ENCODE results near the gene EBNA1BP2. TPM values are rescaled to one million over a fixed set of nuclear protein-coding genes. Genes with fewer than 3 reads are reported as not detected.

The EBNA1BP2 gene
- total RNA-seq, 2 donors from 2014 or later = 28.4 to 34.0 TPM

GRCh38 chr1:43135857-43136781 is 36.0 kb downstream of the EBNA1BP2 start:
- TF ChIP-seq CTCF (IDR thresholded peaks at IDR 0.05) = no peak
- Histone ChIP-seq H3K4me3 (no peak overlapping the region), H3K36me3 (no peaks in the 10 kb centered on the region), H3K27me3 (no peaks in the 10 kb centered on the region), H3K4me1 (no peaks in the 10 kb centered on the region), H3K9me3 (peaks cover 0 to 13% of the 10 kb centered on the region in 2 donors), H3K27ac (no peak overlapping the region)
- DNase-seq (ENCODE audit: low spot score) = no peak

DNA sequence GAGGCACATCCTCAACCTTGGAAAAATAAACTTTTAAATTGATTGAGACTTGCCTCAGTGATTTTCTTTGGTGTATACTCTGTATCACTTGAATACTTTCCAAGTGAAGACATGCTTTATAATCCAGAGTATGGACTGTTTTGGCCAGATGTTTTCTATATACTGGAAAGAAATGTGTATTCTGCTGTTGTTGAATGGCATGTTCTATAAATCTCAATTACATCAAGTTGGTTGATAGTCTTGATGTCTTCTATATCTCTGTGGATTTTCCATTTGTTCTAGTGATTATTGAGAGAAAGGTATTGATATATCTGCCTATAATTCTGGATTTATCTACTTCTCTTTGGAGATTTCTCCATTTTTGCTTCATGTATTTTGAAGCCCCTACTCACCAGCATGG is 37.5 kb downstream of the EBNA1BP2 start:
- H3K4me3 ChIP-seq = no peak overlapping the region
- TF ChIP-seq CTCF (IDR thresholded peaks at IDR 0.05) = no peak
- no peaks in the 10 kb centered on the region for H3K4me1 ChIP-seq
- no peak overlapping the region for H3K27ac ChIP-seq
- H3K27me3 ChIP-seq = no peaks in the 10 kb centered on the region
- no peaks in the 10 kb centered on the region for H3K36me3 ChIP-seq
- no peak for DNase-seq (ENCODE audit: low spot score)
- H3K9me3 ChIP-seq = peaks cover 0 to 2% of the 10 kb centered on the region in 2 donors

DNA sequence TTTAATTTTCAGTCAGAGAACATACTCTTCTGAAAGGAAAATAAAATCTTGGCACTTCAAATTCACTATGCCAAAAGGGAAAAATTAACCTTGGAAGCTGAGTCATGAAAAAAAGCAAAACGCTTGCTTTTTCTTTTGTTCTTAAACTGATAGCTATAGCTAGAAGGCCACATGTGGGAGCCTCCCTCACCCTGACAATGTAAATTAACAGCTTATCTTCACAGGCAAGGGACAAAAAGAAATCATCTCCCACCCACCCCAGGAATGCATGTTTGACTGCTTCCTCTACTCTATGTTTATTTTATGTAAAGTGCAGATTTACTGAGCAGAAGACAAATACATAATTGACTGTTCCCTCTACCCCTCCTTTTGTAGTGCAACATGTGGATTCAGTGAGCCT is 38.0 kb downstream of the EBNA1BP2 start:
- no peak for TF ChIP-seq CTCF (IDR thresholded peaks at IDR 0.05)
- DNase-seq (ENCODE audit: low spot score) = no peak
- Histone ChIP-seq H3K27ac (no peak overlapping the region), H3K27me3 (no peaks in the 10 kb centered on the region), H3K4me3 (no peak overlapping the region), H3K9me3 (no peaks in the 10 kb centered on the region), H3K36me3 (no peaks in the 10 kb centered on the region), H3K4me1 (no peaks in the 10 kb centered on the region)

GRCh38 chr1:43129426-43129825 is 42.7 kb downstream of the EBNA1BP2 start:
- TF ChIP-seq CTCF (IDR thresholded peaks at IDR 0.05) = no peak
- Histone ChIP-seq H3K9me3 (no peaks in the 10 kb centered on the region), H3K36me3 (no peaks in the 10 kb centered on the region), H3K27me3 (no peaks in the 10 kb centered on the region), H3K4me3 (no peak overlapping the region), H3K27ac (no peak overlapping the region), H3K4me1 (no peaks in the 10 kb centered on the region)
- no peak for DNase-seq (ENCODE audit: low spot score)

- no peak overlapping the region for H3K4me3 ChIP-seq
- DNase-seq (ENCODE audit: low spot score) = no peak
- no peaks in the 10 kb centered on the region for H3K9me3 ChIP-seq
- TF ChIP-seq CTCF (IDR thresholded peaks at IDR 0.05) = no peak
- H3K27me3 ChIP-seq = no peaks in the 10 kb centered on the region
- H3K27ac ChIP-seq = no peak overlapping the region
- H3K4me1 ChIP-seq = no peaks in the 10 kb centered on the region
- H3K36me3 ChIP-seq = no peaks in the 10 kb centered on the region
Observed at GRCh38 chr1:43128816-43129215, 43.3 kb downstream of the EBNA1BP2 start.
